Gastroesophageal sphincter (tissue), 4 donors: Measurements from ENCODE around the gene GPR15LG. TPM values are rescaled to one million over a fixed set of nuclear protein-coding genes. Genes with fewer than 3 reads are reported as not detected.
"Not testable (repeated sequence)": the region's sequence is repeated elsewhere in the genome, so short reads cannot be mapped to it uniquely, and the experiment has no call there.

Experiments used
- ATAC-seq: fragments of 150-250 bp; one replicate; pipeline ENCODE4 v1.9.1; 2016; ENCODE audit warnings: mild to moderate bottlenecking, moderate library complexity
- H3K27ac ChIP-seq, 4 donors: fragments of 200-600 bp; sonication (generic) in 3 of 4; 1 replicate in 3 of 4; 2 replicates in 1 of 4; pipeline ENCODE4 v1.5.1; 2016 to 2019
- H3K27me3 ChIP-seq: fragments of 200-600 bp; sonication (generic); one replicate; pipeline ENCODE4 v1.5.1; 2019
- H3K36me3 ChIP-seq, 2 donors: fragments of 200-600 bp; sonication (generic); one replicate each; pipeline ENCODE4 v1.5.1; 2019; ENCODE audit warnings: control low read depth in 1 of 2
- H3K4me1 ChIP-seq, 3 donors: fragments of 200-600 bp; sonication (generic); 1 replicate in 2 of 3; 2 replicates in 1 of 3; pipeline ENCODE4 v1.5.1; 2016 to 2019; ENCODE audit warnings: control low read depth in 2 of 3
- H3K4me3 ChIP-seq, 2 donors: fragments of 200-600 bp; sonication (generic); one replicate each; pipeline ENCODE4 v1.5.1; 2019; ENCODE audit warnings: mild to moderate bottlenecking in 1 of 2, moderate library complexity in 1 of 2
- H3K9me3 ChIP-seq, 3 donors: fragments of 200-600 bp; sonication (generic); one replicate each; pipeline ENCODE4 v1.5.1; 2017 to 2019; ENCODE audit warnings: control low read depth in 2 of 3
- CTCF ChIP-seq, 4 experiments: fragments of 200-600 bp in 2 of 4; fragments of 450-650 bp in 2 of 4; sonication (generic) in 1 of 4; IDR thresholded peaks; one replicate each; pipeline ENCODE4 v1.5.1; 2017 to 2019; ENCODE audit warnings: antibody characterized with exemption in 4 of 4, mild to moderate bottlenecking in 2 of 4, moderate library complexity in 2 of 4
- EP300 ChIP-seq: sonication (generic); formaldehyde crosslinking; IDR thresholded peaks from one replicate; pipeline ENCODE4 v1.6.1; 2017; ENCODE audit warnings: antibody characterized with exemption, mild to moderate bottlenecking
- POLR2A ChIP-seq, 2 donors: fragments of 450-650 bp; IDR thresholded peaks; one replicate each; pipeline ENCODE4 v1.6.1; 2017; ENCODE audit warnings: antibody characterized with exemption in 2 of 2, mild to moderate bottlenecking in 2 of 2, moderate library complexity in 1 of 2
- POLR2AphosphoS5 ChIP-seq: sonication (generic); formaldehyde crosslinking; IDR thresholded peaks from one replicate; pipeline ENCODE4 v1.6.1; 2017; ENCODE audit warnings: antibody characterized with exemption
- WGBS, 2 donors: methylation state at CpG; one replicate each; pipeline ENCODE4 v1.1.5; 2018; ENCODE audit warnings: low coverage in 1 of 2; 5-methylcytosine and 5-hydroxymethylcytosine counted together
- total RNA-seq, 4 donors: library from RNA; depleted of rRNA; stranded (reverse); fragments of >200 nt; gene quantifications; one replicate each; pipeline ENCODE4 v1.1.0, GENCODE V29; 2016

The GPR15LG gene
- total RNA-seq, 4 donors from 2014 or later: 1.2 to 10.1 TPM; not detected in 2

GRCh38 chr10:84148006-84148597 is 25.5 kb upstream of the GPR15LG start:
- H3K27me3 ChIP-seq, ATAC-seq, H3K4me1 ChIP-seq, H3K27ac ChIP-seq, H3K4me3 ChIP-seq, H3K9me3 ChIP-seq: not testable (repeated sequence)
- 69 to 81% methylated on average over 5 to 9 of the region's 9 CpGs for WGBS, 2 donors
- TF ChIP-seq CTCF (IDR thresholded peaks at IDR 0.05): peak; percentile 44 to 61 (median 51)
- H3K36me3 ChIP-seq: peaks cover 27 to 100% of the 10 kb centered on the region in 2 donors

GRCh38 chr10:84149854-84150253 is 23.7 kb upstream of the GPR15LG start:
- TF ChIP-seq CTCF (IDR thresholded peaks at IDR 0.05) (no peak), POLR2AphosphoS5 (no peak), POLR2A (IDR thresholded peaks at IDR 0.05) (no peak), EP300 (no peak)
- Histone ChIP-seq H3K9me3 (no peaks in the 10 kb centered on the region), H3K27me3 (no peaks in the 10 kb centered on the region), H3K4me3 (no peak overlapping the region), H3K4me1 (no peaks in the 10 kb centered on the region), H3K36me3 (peaks cover 16 to 100% of the 10 kb centered on the region in 2 donors), H3K27ac (no peak overlapping the region)
- WGBS, 2 donors: 71 to 96% methylated on average over 2 of the region's 2 CpGs
- ATAC-seq: no peak

GRCh38 chr10:84152769-84153168 is 20.8 kb upstream of the GPR15LG start:
- H3K9me3 ChIP-seq: no peaks in the 10 kb centered on the region
- H3K36me3 ChIP-seq: peaks cover 5 to 79% of the 10 kb centered on the region in 2 donors
- H3K27me3 ChIP-seq: no peaks in the 10 kb centered on the region
- TF ChIP-seq POLR2AphosphoS5: no peak
- no peak for TF ChIP-seq POLR2A (IDR thresholded peaks at IDR 0.05)
- no peak for TF ChIP-seq EP300
- ATAC-seq: no peak
- H3K4me1 ChIP-seq: no peaks in the 10 kb centered on the region
- no peak overlapping the region for H3K4me3 ChIP-seq
- H3K27ac ChIP-seq: no peak overlapping the region

- WGBS, 2 donors: 83 to 86% methylated on average over 1 to 4 of the region's 4 CpGs
- Histone ChIP-seq H3K36me3 (peaks cover 0 to 52% of the 10 kb centered on the region in 2 donors), H3K27me3 (no peaks in the 10 kb centered on the region), H3K4me3 (no peak overlapping the region), H3K27ac (no peak overlapping the region), H3K4me1 (no peaks in the 10 kb centered on the region), H3K9me3 (no peaks in the 10 kb centered on the region)
- TF ChIP-seq CTCF (IDR thresholded peaks at IDR 0.05): no peak
- TF ChIP-seq EP300: no peak
- TF ChIP-seq POLR2AphosphoS5: no peak
- no peak for TF ChIP-seq POLR2A (IDR thresholded peaks at IDR 0.05)
- ATAC-seq: no peak
These were observed 18.1 kb upstream of the GPR15LG start for GRCh38 chr10:84155521-84155920.

GRCh38 chr10:84156009-84156408 is 17.6 kb upstream of the GPR15LG start:
- no peak overlapping the region for H3K4me3 ChIP-seq
- no peaks in the 10 kb centered on the region for H3K9me3 ChIP-seq
- H3K36me3 ChIP-seq: peaks cover 0 to 47% of the 10 kb centered on the region in 2 donors
- no peaks in the 10 kb centered on the region for H3K4me1 ChIP-seq
- WGBS, 2 donors: 83 to 93% methylated on average over 2 of the region's 2 CpGs
- TF ChIP-seq POLR2AphosphoS5 (no peak), POLR2A (IDR thresholded peaks at IDR 0.05) (no peak), CTCF (IDR thresholded peaks at IDR 0.05) (no peak), EP300 (no peak)
- no peak overlapping the region for H3K27ac ChIP-seq
- H3K27me3 ChIP-seq: no peaks in the 10 kb centered on the region
- ATAC-seq: no peak
